Measurements from ENCODE around the gene CSF2.

The CSF2 gene

GRCh38 chr5:132073231-132074013 is at the start of gene CSF2:
Gene CSF2, plus strand, starts transcription at chr5:132073789. Its CDS starts 35 bp downstream, at chr5:132073824.
- no peak within 1 kb of the TSS for H3K4me3 ChIP-seq (ENCODE audit: control insufficient read depth, low read depth, low read length)
- no peak for DNase-seq (ENCODE audit: low read depth)
- TF ChIP-seq CTCF (IDR thresholded peaks at IDR 0.05; ENCODE audit: control insufficient read depth, insufficient read depth, low read depth, low read length, missing control alignments) = no peak

GRCh38 chr5:132024117-132024435 is 49.5 kb upstream of the CSF2 start:
- H3K4me3 ChIP-seq (ENCODE audit: control insufficient read depth, low read depth, low read length) = no peak overlapping the region
- no peak for TF ChIP-seq CTCF (IDR thresholded peaks at IDR 0.05; ENCODE audit: control insufficient read depth, insufficient read depth, low read depth, low read length, missing control alignments)
- DNase-seq (ENCODE audit: low read depth) = no peak

- no peak for DNase-seq (ENCODE audit: low read depth)
- TF ChIP-seq CTCF (IDR thresholded peaks at IDR 0.05; ENCODE audit: control insufficient read depth, insufficient read depth, low read depth, low read length, missing control alignments) = no peak
- H3K4me3 ChIP-seq (ENCODE audit: control insufficient read depth, low read depth, low read length) = no peak overlapping the region
Observed at GRCh38 chr5:132024789-132025402, 48.7 kb upstream of the CSF2 start.

- no peak for DNase-seq (ENCODE audit: low read depth)
- TF ChIP-seq CTCF (IDR thresholded peaks at IDR 0.05; ENCODE audit: control insufficient read depth, insufficient read depth, low read depth, low read length, missing control alignments) = no peak
Observed at GRCh38 chr5:132025403-132025971, 48.1 kb upstream of the CSF2 start.

GRCh38 chr5:132026516-132027008 is 47.0 kb upstream of the CSF2 start:
- no peak for TF ChIP-seq CTCF (IDR thresholded peaks at IDR 0.05; ENCODE audit: control insufficient read depth, insufficient read depth, low read depth, low read length, missing control alignments)
- no peak for DNase-seq (ENCODE audit: low read depth)
- H3K4me3 ChIP-seq (ENCODE audit: control insufficient read depth, low read depth, low read length) = no peak overlapping the region

More at GRCh38 chr5:132025403-132025971, 48.1 kb upstream of the CSF2 start:
- H3K4me3 ChIP-seq (ENCODE audit: control insufficient read depth, low read depth, low read length) = no peak overlapping the region

- H3K4me3 ChIP-seq (ENCODE audit: control insufficient read depth, low read depth, low read length) = no peak overlapping the region
- no peak for TF ChIP-seq CTCF (IDR thresholded peaks at IDR 0.05; ENCODE audit: control insufficient read depth, insufficient read depth, low read depth, low read length, missing control alignments)
- DNase-seq (ENCODE audit: low read depth) = no peak
Observed at GRCh38 chr5:132027027-132027426, 46.6 kb upstream of the CSF2 start.
